HG03521 (cell line): ENCODE measurements around the gene DPPA2.
"Not testable (repeated sequence)": the region's sequence is repeated elsewhere in the genome, so short reads cannot be mapped to it uniquely, and the experiment has no call there.

Experiments used
- ATAC-seq: cut with Tn5 transposase; IDR thresholded peaks from one replicate; pipeline ENCODE4 v1.9.1; 2021; ENCODE audit warnings: mild to moderate bottlenecking, moderate library complexity; ENCODE audit not compliant: unreplicated experiment

The DPPA2 gene

GRCh38 chr3:109316162-109316730 lies at the start of gene DPPA2:
DPPA2 (minus strand) TSS chr3:109316517; CDS start chr3:109314542, 1,975 bp downstream.
- ATAC-seq = no peak

- ATAC-seq = no peak
These were observed 47.8 kb upstream of the DPPA2 start for GRCh38 chr3:109364088-109364487.

GRCh38 chr3:109363634-109364033 lies 47.3 kb upstream of the DPPA2 start:
- no peak for ATAC-seq

- ATAC-seq = no peak
These were observed 46.5 kb upstream of the DPPA2 start for GRCh38 chr3:109362823-109363222.

- ATAC-seq = not testable (repeated sequence)
These were observed 42.5 kb upstream of the DPPA2 start for GRCh38 chr3:109358809-109359208.

GRCh38 chr3:109356442-109357155 lies 40.3 kb upstream of the DPPA2 start:
- no peak for ATAC-seq

GRCh38 chr3:109355625-109356441 lies 39.5 kb upstream of the DPPA2 start:
- ATAC-seq = no peak

- ATAC-seq = no peak
These were observed 36.7 kb upstream of the DPPA2 start for GRCh38 chr3:109353057-109353456.

GRCh38 chr3:109351231-109351630 lies 34.9 kb upstream of the DPPA2 start:
- ATAC-seq = no peak

GRCh38 chr3:109346770-109347295 lies 30.5 kb upstream of the DPPA2 start:
- ATAC-seq = no peak

- ATAC-seq = no peak
These were observed 29.8 kb upstream of the DPPA2 start for GRCh38 chr3:109346099-109346498.

GRCh38 chr3:109339714-109340648 lies 23.7 kb upstream of the DPPA2 start:
- ATAC-seq = no peak

GRCh38 chr3:109339197-109339596 lies 22.9 kb upstream of the DPPA2 start:
- ATAC-seq = no peak

- ATAC-seq = no peak
These were observed 22.0 kb upstream of the DPPA2 start for GRCh38 chr3:109338322-109338721.

- ATAC-seq = no peak
These were observed 21.1 kb upstream of the DPPA2 start, which contains the start of gene DPPA4 for GRCh38 chr3:109337393-109337792. DPPA4 (minus strand) TSS chr3:109337546; CDS start chr3:109337517, 29 bp downstream.

GRCh38 chr3:109336291-109336861 lies 20.1 kb upstream of the DPPA2 start:
- ATAC-seq = no peak

GRCh38 chr3:109334572-109334971 lies 18.3 kb upstream of the DPPA2 start:
- ATAC-seq = no peak

- ATAC-seq = no peak
These were observed 15.4 kb upstream of the DPPA2 start for GRCh38 chr3:109331692-109332091.

GRCh38 chr3:109330405-109330804 lies 14.1 kb upstream of the DPPA2 start:
- ATAC-seq = no peak

GRCh38 chr3:109328202-109328601 lies 11.9 kb upstream of the DPPA2 start:
- no peak for ATAC-seq
